NCI-H748 treated with DMSO at 0.1 percent for 48 hours (cell line): ENCODE results near the gene MYO1E.
"Not testable (repeated sequence)": the region's sequence is repeated elsewhere in the genome, so short reads cannot be mapped to it uniquely, and the experiment has no call there.

ENCODE experiments used
- DNase-seq: peaks from one replicate; lab custom pipeline; 2025; lab: John Stamatoyannopoulos, UW

Gene MYO1E

GRCh38 chr15:59387196-59387878 is 14.7 kb upstream of the MYO1E start:
- not testable (repeated sequence) for DNase-seq

GRCh38 chr15:59385171-59385570 is 12.5 kb upstream of the MYO1E start:
- no peak for DNase-seq

GRCh38 chr15:59384507-59384906 is 11.8 kb upstream of the MYO1E start:
- no peak for DNase-seq

GRCh38 chr15:59380902-59381610 is 8.4 kb upstream of the MYO1E start:
- no peak for DNase-seq

GRCh38 chr15:59379531-59379930 is 6.9 kb upstream of the MYO1E start:
- DNase-seq, result no peak

GRCh38 chr15:59378855-59379254 is 6.2 kb upstream of the MYO1E start:
- no peak for DNase-seq

GRCh38 chr15:59377924-59378323 is 5.3 kb upstream of the MYO1E start:
- DNase-seq, result no peak

GRCh38 chr15:59376733-59377132 is 4.1 kb upstream of the MYO1E start:
- DNase-seq, result no peak

- no peak for DNase-seq
Observed at GRCh38 chr15:59373215-59373614, 544 bp upstream of the MYO1E start.

GRCh38 chr15:59371458-59372351 is 966 bp downstream of the MYO1E start:
- no peak for DNase-seq

GRCh38 chr15:59369597-59369996 is 3.1 kb downstream of the MYO1E start:
- DNase-seq, result no peak

GRCh38 chr15:59367022-59367451 is 5.6 kb downstream of the MYO1E start:
- no peak for DNase-seq

GRCh38 chr15:59366333-59367021 is 6.2 kb downstream of the MYO1E start:
- no peak for DNase-seq

GRCh38 chr15:59364248-59364647 is 8.4 kb downstream of the MYO1E start:
- DNase-seq, result no peak

- no peak for DNase-seq
Observed at GRCh38 chr15:59362331-59362730, 10.3 kb downstream of the MYO1E start.

GRCh38 chr15:59360896-59361295 is 11.8 kb downstream of the MYO1E start:
- DNase-seq, result no peak

- no peak for DNase-seq
Observed at GRCh38 chr15:59360305-59360704, 12.4 kb downstream of the MYO1E start.

- no peak for DNase-seq
Observed at GRCh38 chr15:59355730-59356129, 16.9 kb downstream of the MYO1E start.

- DNase-seq, result no peak
Observed at GRCh38 chr15:59354417-59355031, 18.1 kb downstream of the MYO1E start.

- DNase-seq, result peak; percentile 14
Observed at GRCh38 chr15:59353994-59354416, 18.7 kb downstream of the MYO1E start.

GRCh38 chr15:59352683-59353082 is 20.0 kb downstream of the MYO1E start:
- DNase-seq, result no peak

GRCh38 chr15:59352189-59352588 is 20.5 kb downstream of the MYO1E start:
- no peak for DNase-seq
